T-helper 2 cell treated with Interferon-gamma antibody and Interleukin-4, amounts not matched to agents 5 μg/mL and 100 μg/mL, for 36 hours (primary cell): ENCODE results near the gene RAD51D.

Source experiments
- DNase-seq: peaks from one replicate; pipeline ENCODE4 v3.0.0; 2021; ENCODE audit warnings: low spot score
- H3K27ac Mint-ChIP-seq: one replicate; pipeline ENCODE4 v1.8.0; 2021; ENCODE audit warnings: mild to moderate bottlenecking, mixed read lengths
- H3K27me3 Mint-ChIP-seq: one replicate; pipeline ENCODE4 v1.8.0; 2021; ENCODE audit warnings: low read depth, mixed read lengths
- H3K36me3 Mint-ChIP-seq: one replicate; pipeline ENCODE4 v1.8.0; 2021; ENCODE audit warnings: low read depth, mixed read lengths
- H3K4me1 Mint-ChIP-seq: one replicate; pipeline ENCODE4 v1.8.0; 2021; ENCODE audit warnings: low read depth, mixed read lengths
- H3K4me3 Mint-ChIP-seq: one replicate; pipeline ENCODE4 v1.8.0; 2022; ENCODE audit warnings: mild to moderate bottlenecking, moderate library complexity, mixed read lengths
- H3K9me3 Mint-ChIP-seq: one replicate; pipeline ENCODE4 v1.8.0; 2021; ENCODE audit warnings: mixed read lengths

Gene RAD51D

DNA sequence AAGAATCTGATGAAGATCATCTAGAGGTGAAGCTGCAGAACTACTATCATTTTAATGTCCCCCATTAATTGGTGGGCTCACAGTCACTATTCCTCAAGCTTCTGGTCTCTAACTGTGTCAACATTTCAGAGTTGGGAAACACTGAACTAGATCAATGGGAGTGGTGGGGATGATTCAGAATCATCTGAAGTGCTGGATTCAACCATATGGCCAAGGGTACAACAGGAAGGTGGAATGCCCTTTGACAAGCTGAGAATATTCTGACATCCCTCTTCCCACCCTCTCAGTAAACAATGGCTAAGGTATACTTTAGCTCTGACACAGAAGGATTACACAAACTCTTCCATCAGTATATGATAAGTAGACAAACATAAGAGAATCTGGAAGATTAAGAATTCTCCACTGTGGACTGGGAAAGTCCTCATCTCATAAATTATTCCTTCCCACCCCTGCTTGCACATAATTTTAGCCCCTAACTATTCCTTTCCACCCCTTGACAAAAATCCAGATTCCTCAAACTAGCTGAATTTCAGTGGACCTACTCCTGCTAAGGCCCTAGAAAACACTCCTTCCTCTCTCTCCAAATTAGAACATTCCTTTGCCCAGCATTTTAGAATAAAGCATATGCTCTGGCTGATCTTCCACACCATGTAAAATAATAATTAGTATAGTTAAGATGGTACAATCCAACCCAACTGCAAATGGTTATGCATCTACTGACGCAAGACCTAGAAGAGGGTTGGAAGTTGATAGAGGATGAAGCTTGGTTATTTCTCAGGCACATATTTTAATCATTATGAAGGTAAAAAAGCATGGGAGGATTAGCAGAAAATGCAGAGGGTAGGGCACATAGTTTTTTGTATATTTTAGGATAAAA, 39.9 kb downstream of the RAD51D start:
- Mint-ChIP-seq H3K27ac (peak overlapping the region; percentile 74), H3K9me3 (no peaks in the 10 kb centered on the region), H3K27me3 (no peaks in the 10 kb centered on the region), H3K4me1 (peaks cover 55% of the 10 kb centered on the region), H3K36me3 (peaks cover 14% of the 10 kb centered on the region), H3K4me3 (peak overlapping the region; percentile 33)
- no peak for DNase-seq

DNA sequence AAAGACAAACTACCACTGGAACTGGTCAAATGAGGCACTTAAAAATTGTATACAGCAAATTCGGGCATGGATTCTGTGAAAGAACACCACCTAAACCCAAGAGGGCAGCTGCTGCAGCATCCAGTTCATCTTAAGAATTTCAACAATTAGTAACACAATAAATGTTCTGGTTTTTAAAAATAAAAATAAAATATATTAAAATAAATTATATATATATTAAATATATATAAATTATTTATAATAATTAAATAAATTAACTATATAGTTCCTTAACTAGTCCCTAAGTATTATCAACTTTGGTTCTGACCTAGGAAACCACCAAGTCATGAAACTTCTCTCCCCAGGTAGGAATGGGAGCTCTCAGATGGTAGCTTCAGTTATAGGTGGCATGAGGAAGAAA, 42.8 kb downstream of the RAD51D start:
- Mint-ChIP-seq H3K36me3 (peaks cover 19% of the 10 kb centered on the region), H3K27me3 (no peaks in the 10 kb centered on the region), H3K4me1 (peaks cover 67% of the 10 kb centered on the region), H3K4me3 (no peak overlapping the region), H3K27ac (no peak overlapping the region), H3K9me3 (no peaks in the 10 kb centered on the region)
- DNase-seq: no peak

DNA sequence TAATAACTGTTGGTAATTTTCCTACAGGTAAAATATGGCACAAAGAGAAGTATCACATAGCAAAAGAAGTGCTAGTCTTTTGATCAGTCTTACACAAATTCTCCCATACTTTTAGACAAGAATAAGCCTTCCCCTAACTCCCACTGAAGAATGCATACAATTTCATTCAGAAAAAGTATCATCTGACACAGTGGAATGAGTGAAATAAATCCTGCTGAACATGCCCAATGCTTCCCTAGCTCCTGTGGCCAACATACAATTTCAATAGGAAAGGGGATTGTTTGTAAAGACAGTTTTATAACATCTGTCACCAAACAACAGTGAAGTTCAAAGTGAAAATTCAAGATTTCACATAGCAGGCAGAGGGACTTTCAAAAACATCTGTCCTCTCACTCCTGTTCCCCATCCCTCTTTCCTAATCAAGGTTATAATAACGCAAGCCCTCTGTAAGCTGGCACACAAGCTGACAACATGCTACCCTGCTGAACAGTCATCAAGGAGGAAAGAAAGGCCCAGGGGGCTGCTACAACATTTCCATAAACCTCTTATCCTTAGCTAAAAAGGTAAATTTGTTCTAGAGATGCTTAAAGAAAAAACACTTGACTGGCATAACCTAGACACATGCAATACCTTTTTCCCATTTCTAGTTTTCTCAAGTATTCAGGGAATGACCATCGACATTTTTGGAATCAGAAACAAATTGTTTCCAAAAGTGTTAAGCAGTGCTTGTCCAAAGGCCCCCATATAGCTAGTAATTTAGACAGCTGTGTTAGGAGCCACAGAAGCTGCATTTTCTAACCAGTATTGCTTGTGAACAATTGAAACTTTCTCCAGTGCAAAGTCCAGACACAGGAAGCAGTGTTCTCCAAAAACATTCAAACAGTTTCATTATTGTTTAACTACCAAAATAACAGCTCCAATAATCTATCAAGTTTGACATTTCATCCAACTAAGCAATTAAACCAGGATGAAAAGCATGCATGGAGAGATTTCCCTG, 44.7 kb downstream of the RAD51D start:
- H3K4me3 Mint-ChIP-seq: peak overlapping the region; percentile 62
- peaks cover 29% of the 10 kb centered on the region for H3K36me3 Mint-ChIP-seq
- no peak for DNase-seq
- H3K9me3 Mint-ChIP-seq: no peaks in the 10 kb centered on the region
- H3K27me3 Mint-ChIP-seq: no peaks in the 10 kb centered on the region
- H3K4me1 Mint-ChIP-seq: peaks cover 52% of the 10 kb centered on the region
- peak overlapping the region; percentile 68 for H3K27ac Mint-ChIP-seq

DNA sequence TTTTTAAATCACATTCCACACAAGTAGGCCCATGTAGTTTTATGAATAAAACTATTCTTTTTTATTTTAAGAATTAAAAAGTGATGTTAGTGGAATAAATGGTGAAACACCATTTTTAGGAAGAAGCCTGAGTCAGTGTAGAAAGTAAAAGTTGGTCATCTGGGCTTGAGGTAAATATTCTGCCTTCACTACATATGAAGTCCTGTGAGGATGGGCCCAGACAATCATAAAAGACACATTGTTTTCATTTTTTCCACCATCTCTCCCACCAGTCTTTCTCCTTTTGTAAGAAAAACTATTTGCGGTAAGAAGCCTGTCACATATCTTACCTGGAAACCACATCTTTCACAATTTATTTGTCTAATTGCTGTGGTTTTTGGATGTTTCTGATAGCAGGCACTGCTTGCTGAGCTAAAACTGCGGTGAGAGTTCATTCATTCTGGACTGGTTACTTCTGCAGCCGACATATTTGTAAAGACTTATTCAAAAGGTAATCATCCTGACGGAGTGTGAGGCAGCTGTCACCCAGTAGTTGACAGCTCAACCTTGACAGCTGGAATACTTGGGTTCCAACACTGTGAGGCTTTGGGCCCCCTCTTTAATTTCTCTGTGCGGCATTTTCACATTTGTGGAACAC, 45.6 kb downstream of the RAD51D start:
- no peaks in the 10 kb centered on the region for H3K27me3 Mint-ChIP-seq

DNA sequence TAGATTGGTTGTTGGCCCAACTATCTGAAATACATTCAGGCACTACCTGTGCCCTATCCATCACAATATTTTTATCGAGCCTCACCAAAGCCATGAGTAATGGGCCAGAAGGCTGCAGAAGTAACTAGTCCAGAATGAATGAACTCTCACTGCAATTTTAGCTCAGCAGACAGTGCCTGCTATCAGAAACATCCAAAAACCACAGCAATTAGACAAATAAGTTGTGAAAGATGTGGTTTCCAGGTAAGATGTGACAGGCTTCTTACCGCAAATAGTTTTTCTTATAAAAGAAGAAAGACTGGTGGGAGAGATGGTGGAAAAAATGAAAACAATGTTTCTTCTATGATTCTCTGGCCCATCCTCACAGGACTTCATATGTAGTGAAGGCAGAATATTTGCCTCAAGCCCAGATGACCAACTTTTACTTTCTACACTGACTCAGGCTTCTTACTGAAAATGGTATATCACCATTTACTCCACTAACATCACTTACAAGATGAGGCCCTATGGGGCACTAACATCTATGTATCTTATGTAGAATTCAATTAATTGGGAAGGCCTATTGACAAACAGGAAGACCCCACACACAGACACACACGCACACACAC, 46.4 kb downstream of the RAD51D start:
- Mint-ChIP-seq H3K4me1 (peaks cover 54% of the 10 kb centered on the region), H3K27ac (peak overlapping the region; percentile 56), H3K36me3 (peaks cover 27% of the 10 kb centered on the region), H3K4me3 (peak overlapping the region; percentile 59), H3K27me3 (no peaks in the 10 kb centered on the region), H3K9me3 (no peaks in the 10 kb centered on the region)
- DNase-seq: peak; percentile 22

More for the DNA sequence above, 45.6 kb downstream of the RAD51D start:
- Mint-ChIP-seq H3K4me1 (peaks cover 48% of the 10 kb centered on the region), H3K9me3 (no peaks in the 10 kb centered on the region), H3K27ac (peak overlapping the region; percentile 68), H3K4me3 (peak overlapping the region; percentile 62), H3K36me3 (peaks cover 25% of the 10 kb centered on the region)
- DNase-seq: peak; percentile 11

DNA sequence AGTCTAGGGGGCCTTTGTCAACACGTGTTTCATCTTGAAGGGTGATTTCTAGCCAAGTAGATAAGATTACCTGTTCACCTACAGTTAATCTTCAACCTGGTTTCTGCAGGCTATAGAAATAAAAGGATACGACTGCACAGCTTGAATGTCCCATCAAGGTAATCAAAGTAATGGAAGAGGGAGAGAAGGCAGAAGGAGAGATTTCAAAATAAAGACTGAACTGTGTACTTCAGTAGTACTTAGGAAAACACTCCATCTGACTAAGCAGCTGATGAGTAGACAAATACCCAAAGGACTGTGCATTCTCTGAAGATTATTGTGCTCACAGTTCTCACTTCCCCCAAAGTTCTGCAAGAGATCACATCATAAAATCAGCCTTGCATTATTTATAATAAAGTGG, 50.3 kb downstream of the RAD51D start:
- Mint-ChIP-seq H3K36me3 (peaks cover 22% of the 10 kb centered on the region), H3K4me3 (no peak overlapping the region), H3K27ac (no peak overlapping the region), H3K9me3 (no peaks in the 10 kb centered on the region), H3K27me3 (no peaks in the 10 kb centered on the region), H3K4me1 (peaks cover 57% of the 10 kb centered on the region)
- DNase-seq: no peak

DNA sequence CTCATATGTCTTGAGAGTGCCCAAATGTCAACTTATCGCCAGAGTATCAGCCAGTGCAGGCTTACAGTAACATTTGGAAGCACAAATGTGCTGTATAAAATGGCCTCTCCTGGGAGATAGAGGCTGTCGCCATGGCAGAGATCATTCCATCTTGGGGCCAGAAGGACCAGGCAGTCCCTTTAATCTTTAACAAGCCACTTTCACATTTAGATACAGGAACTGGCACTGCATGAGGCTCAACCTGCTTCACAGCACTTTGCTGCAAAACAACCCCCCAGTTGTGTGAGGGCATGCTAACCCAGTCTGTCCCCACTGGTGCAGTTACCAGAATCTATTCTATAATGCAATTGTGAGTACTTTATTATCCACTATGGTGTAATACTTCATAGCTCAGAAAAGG, 51.4 kb downstream of the RAD51D start:
- no peaks in the 10 kb centered on the region for H3K27me3 Mint-ChIP-seq
- no peak overlapping the region for H3K27ac Mint-ChIP-seq
- H3K4me1 Mint-ChIP-seq: peaks cover 56% of the 10 kb centered on the region
- no peak overlapping the region for H3K4me3 Mint-ChIP-seq
- H3K9me3 Mint-ChIP-seq: no peaks in the 10 kb centered on the region
- no peak for DNase-seq
- peaks cover 22% of the 10 kb centered on the region for H3K36me3 Mint-ChIP-seq

DNA sequence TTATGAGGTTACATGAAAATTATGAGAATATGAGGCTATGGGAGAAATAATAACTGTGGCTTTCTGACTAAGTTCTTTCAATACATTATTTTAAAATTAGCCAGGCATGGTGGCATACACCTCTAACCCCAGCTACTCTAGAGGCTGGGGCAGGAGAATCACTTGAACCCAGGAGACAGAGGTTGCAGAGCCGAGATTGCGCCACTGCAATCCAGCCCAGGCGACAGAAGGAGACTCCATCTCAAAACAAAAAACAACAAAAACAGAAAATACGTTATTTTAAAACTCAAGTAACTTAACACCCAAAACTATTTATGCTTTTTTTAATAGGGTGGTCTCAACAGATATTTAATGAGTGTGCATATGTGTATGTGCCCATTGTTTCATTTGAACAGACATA, 53.8 kb downstream of the RAD51D start:
- H3K4me1 Mint-ChIP-seq: peaks cover 55% of the 10 kb centered on the region
- H3K4me3 Mint-ChIP-seq: no peak overlapping the region
- H3K27me3 Mint-ChIP-seq: no peaks in the 10 kb centered on the region
- no peak for DNase-seq
- peaks cover 21% of the 10 kb centered on the region for H3K36me3 Mint-ChIP-seq
- no peak overlapping the region for H3K27ac Mint-ChIP-seq
- H3K9me3 Mint-ChIP-seq: no peaks in the 10 kb centered on the region

DNA sequence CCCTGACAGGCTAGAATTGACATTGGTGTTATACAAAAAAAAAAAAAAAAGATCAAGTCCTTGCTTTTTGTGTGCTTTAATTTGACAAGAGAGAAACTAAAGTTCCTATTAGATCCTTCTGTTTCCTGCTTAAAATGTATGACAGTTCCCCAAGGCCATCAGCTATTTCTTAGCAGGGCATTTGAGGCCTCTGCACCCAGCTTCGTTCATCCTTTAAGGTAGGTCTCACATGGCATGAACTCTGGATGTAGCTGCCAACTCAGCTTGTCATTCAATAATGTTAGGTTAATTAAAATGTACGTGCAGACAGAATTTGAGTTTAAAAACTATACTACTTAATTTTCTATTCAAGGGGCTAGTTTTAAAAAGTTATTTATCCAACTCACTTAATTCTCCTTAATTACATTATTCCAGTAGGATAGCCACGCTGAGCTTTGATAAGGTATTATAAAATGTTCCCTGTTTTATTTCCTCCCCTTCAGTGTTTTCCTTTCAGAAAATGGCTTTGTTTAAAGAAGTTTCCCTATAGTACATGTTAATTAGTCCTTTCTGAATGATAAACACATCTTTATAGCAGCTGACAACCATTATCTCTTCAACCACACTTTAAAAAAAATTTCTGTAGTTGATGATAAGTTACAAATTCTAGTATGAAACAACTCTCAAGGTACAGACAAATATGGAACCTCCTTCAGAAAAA, 55.0 kb downstream of the RAD51D start:
- peaks cover 56% of the 10 kb centered on the region for H3K4me1 Mint-ChIP-seq
- peak overlapping the region; percentile 94 for H3K27ac Mint-ChIP-seq
- no peak for DNase-seq
- peaks cover 29% of the 10 kb centered on the region for H3K36me3 Mint-ChIP-seq
- no peaks in the 10 kb centered on the region for H3K27me3 Mint-ChIP-seq
- no peaks in the 10 kb centered on the region for H3K9me3 Mint-ChIP-seq
- peak overlapping the region; percentile 69 for H3K4me3 Mint-ChIP-seq

DNA sequence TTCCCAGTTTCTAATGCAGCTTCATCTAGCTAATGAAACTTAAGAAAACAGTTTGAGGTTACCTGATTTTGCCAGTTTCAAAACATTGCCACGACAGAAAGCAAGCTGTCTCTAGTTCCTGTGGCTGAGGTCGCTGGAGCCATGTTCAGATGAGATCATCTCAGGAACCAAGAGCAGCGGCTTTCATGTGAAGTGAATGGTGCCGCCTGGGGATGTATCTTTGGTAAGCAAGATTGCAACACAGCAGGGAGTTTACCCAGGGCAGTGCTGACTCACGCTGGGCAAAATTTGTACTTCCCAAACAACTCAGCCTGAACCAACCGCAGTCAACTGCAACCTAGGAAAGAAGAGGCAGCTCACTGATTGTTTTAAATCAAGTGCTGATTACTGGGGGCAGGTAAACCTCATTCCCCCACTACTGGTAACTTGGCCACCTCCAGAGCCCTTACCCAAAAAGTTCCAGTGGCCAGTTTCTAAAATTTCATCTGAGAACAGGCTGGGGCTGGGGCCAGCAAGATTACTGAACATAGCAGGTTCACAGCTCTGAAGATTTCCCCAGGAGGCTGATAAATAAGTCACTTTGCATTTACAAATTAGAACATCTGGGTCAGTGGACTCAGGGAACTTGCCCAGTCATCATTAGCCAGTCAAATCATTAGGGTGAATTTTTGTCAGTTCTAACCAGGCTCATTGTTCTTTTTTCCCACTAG, 56.0 kb downstream of the RAD51D start, which contains the start of gene RFFL:
TSS of gene RFFL (minus strand) at position 194 of the 710 bp plus-strand sequence. CDS start 37,154 bp downstream, outside the sequence.
- Mint-ChIP-seq H3K4me1 (peaks cover 48% of the 10 kb centered on the region), H3K4me3 (peak within 1 kb of the TSS; percentile 69), H3K36me3 (peaks cover 31% of the 10 kb centered on the region), H3K27ac (peak within 1 kb of the TSS; percentile 94), H3K27me3 (no peaks in the 10 kb centered on the region), H3K9me3 (no peaks in the 10 kb centered on the region)
- DNase-seq: peak; percentile 93

DNA sequence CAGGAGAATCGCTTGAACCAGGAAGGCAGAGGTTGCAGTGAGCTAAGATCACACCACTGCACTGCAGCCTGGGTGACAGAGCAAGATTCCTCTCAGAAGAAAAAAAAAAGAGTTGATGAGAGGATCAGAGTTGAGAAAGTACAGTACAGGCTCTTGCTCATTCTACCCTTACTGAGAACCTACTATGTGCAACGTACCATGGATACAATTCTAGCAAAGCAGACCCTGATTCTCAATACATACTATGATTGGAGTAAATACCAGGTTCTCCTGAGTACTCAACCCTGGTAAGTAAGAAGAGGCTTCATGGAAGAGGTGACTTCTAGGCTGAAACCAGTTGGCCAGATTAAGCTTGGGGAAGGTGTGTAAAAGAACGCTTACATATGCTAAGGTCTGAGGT, 57.4 kb downstream of the RAD51D start:
- no peak for DNase-seq
- Mint-ChIP-seq H3K4me1 (peaks cover 41% of the 10 kb centered on the region), H3K27me3 (no peaks in the 10 kb centered on the region)

DNA sequence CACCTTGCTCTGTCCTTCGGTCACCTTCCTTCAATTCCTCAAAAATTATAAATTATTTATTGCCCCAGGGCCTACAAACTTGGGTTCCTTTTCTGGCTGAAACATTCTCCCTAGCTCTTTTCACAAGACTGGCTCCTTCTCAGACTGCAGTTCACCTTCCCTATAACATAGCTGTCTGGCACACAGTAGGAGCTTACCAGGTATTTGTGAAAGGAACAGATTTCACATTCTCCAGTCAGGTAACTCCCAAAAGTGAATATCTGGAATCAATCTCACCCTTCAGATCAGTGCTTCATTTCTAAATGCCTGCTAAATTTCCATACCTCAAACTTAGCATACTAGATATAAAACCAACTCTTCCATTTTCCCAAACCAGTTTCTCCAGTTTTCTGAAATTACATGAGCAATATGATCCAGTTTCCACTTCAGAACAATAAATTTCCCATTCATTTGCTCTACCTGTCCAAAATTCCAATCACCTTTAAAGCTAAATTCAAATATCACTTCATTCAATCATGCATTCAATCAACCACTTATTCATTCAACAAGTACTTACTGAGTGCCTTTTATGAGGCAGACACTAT, 62.2 kb downstream of the RAD51D start:
- Mint-ChIP-seq H3K27ac (no peak overlapping the region), H3K27me3 (no peaks in the 10 kb centered on the region), H3K36me3 (peaks cover 45% of the 10 kb centered on the region), H3K4me1 (peaks cover 30% of the 10 kb centered on the region), H3K4me3 (no peak overlapping the region), H3K9me3 (no peaks in the 10 kb centered on the region)
- no peak for DNase-seq

More for the DNA sequence above, 57.4 kb downstream of the RAD51D start:
- Mint-ChIP-seq H3K36me3 (peaks cover 37% of the 10 kb centered on the region), H3K27ac (peak overlapping the region; percentile 74), H3K9me3 (no peaks in the 10 kb centered on the region), H3K4me3 (peak overlapping the region; percentile 51)
